Neuronal stem cell (in vitro differentiated cells): ENCODE data around the gene LZTS2.

Experiments used
- DNase-seq: peaks from one replicate; pipeline ENCODE4 v3.0.0-alpha.2; 2013; ENCODE audit warnings: low spot score
- H2AFZ ChIP-seq: one replicate; pipeline ENCODE4 v1.6.1; 2013; ENCODE audit warnings: mild to moderate bottlenecking, low read length, inconsistent platforms
- H2AK5ac ChIP-seq: 2 replicates; pipeline ENCODE4 v1.6.1; 2013; ENCODE audit warnings: low read depth, mild to moderate bottlenecking, inconsistent platforms, low read length, moderate library complexity, mixed read lengths
- H2BK120ac ChIP-seq: 2 replicates; pipeline ENCODE4 v1.6.1; 2013; ENCODE audit warnings: low read depth, mild to moderate bottlenecking, inconsistent platforms, low read length, moderate library complexity, mixed read lengths
- H2BK12ac ChIP-seq: one replicate; pipeline ENCODE4 v1.6.1; 2013; ENCODE audit warnings: low read length, inconsistent platforms
- H2BK15ac ChIP-seq: 2 replicates; pipeline ENCODE4 v1.6.1; 2013; ENCODE audit warnings: mild to moderate bottlenecking, low read length, inconsistent platforms, mixed read lengths
- H2BK5ac ChIP-seq: one replicate; pipeline ENCODE4 v1.6.1; 2013; ENCODE audit warnings: inconsistent platforms, mild to moderate bottlenecking, low read length, moderate library complexity
- H3K14ac ChIP-seq: one replicate; pipeline ENCODE4 v1.6.1; 2013; ENCODE audit warnings: low read length, inconsistent platforms
- H3K18ac ChIP-seq: 2 replicates; pipeline ENCODE4 v1.6.1; 2013; ENCODE audit warnings: low read length, inconsistent platforms
- H3K23ac ChIP-seq: 2 replicates; pipeline ENCODE4 v1.6.1; 2013; ENCODE audit warnings: low read depth, mild to moderate bottlenecking, mixed read lengths, low read length, inconsistent platforms; ENCODE audit not compliant: poor library complexity
- H3K27ac ChIP-seq: replicated peaks from 3 replicates; pipeline ENCODE4 v1.5.1; 2013; ENCODE audit warnings: low read length, inconsistent platforms
- H3K27me3 ChIP-seq, 3 experiments: 2 replicates each; pipeline ENCODE4 v1.6.1; 2013; ENCODE audit warnings: low read length in 3 of 3, mild to moderate bottlenecking in 2 of 3, inconsistent platforms in 1 of 3, low read depth in 1 of 3, mixed read lengths in 1 of 3, moderate library complexity in 1 of 3; ENCODE audit not compliant: control insufficient read depth in 3 of 3, insufficient read depth in 3 of 3
- H3K36me3 ChIP-seq, 2 donors: replicated peaks in 1 of 2; 2 replicates each; pipeline ENCODE4 v1.6.1; 2013; ENCODE audit warnings: low read length in 2 of 2; ENCODE audit not compliant: control insufficient read depth in 2 of 2, insufficient read depth in 2 of 2
- H3K4ac ChIP-seq: 2 replicates; pipeline ENCODE4 v1.6.1; 2013; ENCODE audit warnings: inconsistent platforms, mild to moderate bottlenecking, low read length, moderate library complexity
- H3K4me1 ChIP-seq, 2 donors: 1 replicate in 1 of 2; 2 replicates in 1 of 2; pipeline ENCODE4 v1.6.1; 2013; ENCODE audit warnings: low read length in 2 of 2, low read depth in 1 of 2; ENCODE audit not compliant: control insufficient read depth in 2 of 2, insufficient read depth in 1 of 2
- H3K4me2 ChIP-seq: one replicate; pipeline ENCODE4 v1.6.1; 2013; ENCODE audit warnings: mild to moderate bottlenecking, low read length, inconsistent platforms; ENCODE audit not compliant: insufficient read depth, poor library complexity, severe bottlenecking
- H3K4me3 ChIP-seq, 2 donors: 2 replicates each; pipeline ENCODE4 v1.5.1; 2013; ENCODE audit warnings: low read length in 2 of 2, mild to moderate bottlenecking in 2 of 2, inconsistent platforms in 1 of 2, moderate library complexity in 1 of 2
- H3K79me1 ChIP-seq: one replicate; pipeline ENCODE4 v1.6.1; 2013; ENCODE audit warnings: low read depth, mild to moderate bottlenecking, inconsistent platforms, low read length, moderate library complexity
- H3K9ac ChIP-seq: one replicate; pipeline ENCODE4 v1.6.1; 2013; ENCODE audit warnings: mild to moderate bottlenecking, low read depth, low read length, inconsistent platforms; ENCODE audit not compliant: poor library complexity
- H3K9me3 ChIP-seq, 2 donors: replicated peaks in 1 of 2; 2 replicates each; pipeline versions ENCODE3 to v1.6.1; 2013; ENCODE audit warnings: low read length in 2 of 2, mild to moderate bottlenecking in 2 of 2, inconsistent platforms in 1 of 2, low read depth in 1 of 2, mixed read lengths in 1 of 2, moderate library complexity in 1 of 2; ENCODE audit not compliant: control insufficient read depth in 2 of 2, insufficient read depth in 1 of 2
- H4K8ac ChIP-seq: one replicate; pipeline ENCODE4 v1.6.1; 2013; ENCODE audit warnings: low read depth, mild to moderate bottlenecking, inconsistent platforms, low read length, moderate library complexity
- H4K91ac ChIP-seq: one replicate; pipeline ENCODE4 v1.6.1; 2013; ENCODE audit warnings: low read length, low read depth, mild to moderate bottlenecking, inconsistent platforms; ENCODE audit not compliant: poor library complexity
- WGBS, 2 donors: extraction: QIAGEN DNeasy Blood & Tissue Kit; methylation state at CpG; one replicate each; pipeline ENCODE4 v1.1.7; 2013; ENCODE audit warnings: missing lambda C conversion rate in 2 of 2, mixed read lengths in 1 of 2; ENCODE audit not compliant: insufficient read length in 2 of 2, insufficient replicate concordance in 1 of 2; ENCODE audit errors: extremely low coverage in 2 of 2; 5-methylcytosine and 5-hydroxymethylcytosine counted together

Gene LZTS2

GRCh38 chr10:101036726-101037125 is 37.1 kb downstream of the LZTS2 start:
- Histone ChIP-seq H3K9ac (no peak overlapping the region), H4K91ac (no peak overlapping the region), H2BK15ac (no peak overlapping the region), H3K4me2 (no peak overlapping the region), H2BK120ac (no peak overlapping the region), H2AFZ (no peak overlapping the region), H3K23ac (no peak overlapping the region), H2BK12ac (no peak overlapping the region), H3K4me1 (peaks cover 13 to 14% of the 10 kb centered on the region in 2 donors), H3K79me1 (no peaks in the 10 kb centered on the region), H3K27ac (no peak overlapping the region), H3K4me3 (no peak overlapping the region), H3K9me3 (peaks cover 0 to 2% of the 10 kb centered on the region in 2 donors), H4K8ac (no peak overlapping the region), H3K18ac (peak overlapping the region; percentile 33), H2BK5ac (no peak overlapping the region), H3K27me3 (peaks cover 7 to 44% (median 32%) of the 10 kb centered on the region in 3 experiments), H2AK5ac (peak overlapping the region; percentile 41), H3K36me3 (no peaks in the 10 kb centered on the region), H3K4ac (no peak overlapping the region), H3K14ac (no peak overlapping the region)
- DNase-seq: no peak
- no CpG with 5 or more reads among the region's 7 CpGs for WGBS, 2 donors

GRCh38 chr10:101038484-101038883 is 38.9 kb downstream of the LZTS2 start:
- Histone ChIP-seq H3K4me3 (no peak overlapping the region), H3K18ac (no peak overlapping the region), H4K91ac (no peak overlapping the region), H2BK120ac (no peak overlapping the region), H3K23ac (no peak overlapping the region), H2BK15ac (no peak overlapping the region), H4K8ac (no peak overlapping the region), H2AFZ (no peak overlapping the region), H3K9me3 (peaks cover 0 to 2% of the 10 kb centered on the region in 2 donors), H3K27me3 (peaks cover 0 to 28% (median 16%) of the 10 kb centered on the region in 3 experiments), H3K9ac (no peak overlapping the region), H2BK5ac (no peak overlapping the region), H3K4ac (no peak overlapping the region), H3K4me1 (peaks cover 8 to 10% of the 10 kb centered on the region in 2 donors), H3K79me1 (no peaks in the 10 kb centered on the region), H3K27ac (no peak overlapping the region), H3K4me2 (no peak overlapping the region), H3K14ac (no peak overlapping the region), H3K36me3 (no peaks in the 10 kb centered on the region), H2BK12ac (no peak overlapping the region), H2AK5ac (no peak overlapping the region)
- no CpG with 5 or more reads among the region's 5 CpGs for WGBS, 2 donors
- no peak for DNase-seq

DNA sequence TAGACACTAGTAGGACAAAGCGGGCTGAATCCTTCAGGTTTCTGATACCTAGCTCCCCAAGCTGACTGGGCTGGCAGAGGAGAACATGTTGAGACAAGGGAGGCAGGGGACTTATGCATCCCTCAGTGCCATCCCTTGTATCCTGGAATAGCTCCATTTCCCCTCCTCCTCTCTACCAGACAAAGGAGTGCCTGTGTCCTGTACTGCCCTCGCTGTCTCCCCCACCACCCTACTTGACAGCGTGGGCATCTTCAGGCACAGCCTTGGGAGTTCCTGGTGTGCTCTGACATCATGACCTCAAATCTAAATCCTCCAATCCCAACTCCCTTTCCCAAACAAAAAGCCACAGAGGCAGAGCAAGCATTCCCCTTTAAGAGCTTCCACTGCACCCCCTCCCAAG is 40.5 kb downstream of the LZTS2 start:
- H3K4me3 ChIP-seq: no peak overlapping the region
- H3K9ac ChIP-seq: no peak overlapping the region

DNA sequence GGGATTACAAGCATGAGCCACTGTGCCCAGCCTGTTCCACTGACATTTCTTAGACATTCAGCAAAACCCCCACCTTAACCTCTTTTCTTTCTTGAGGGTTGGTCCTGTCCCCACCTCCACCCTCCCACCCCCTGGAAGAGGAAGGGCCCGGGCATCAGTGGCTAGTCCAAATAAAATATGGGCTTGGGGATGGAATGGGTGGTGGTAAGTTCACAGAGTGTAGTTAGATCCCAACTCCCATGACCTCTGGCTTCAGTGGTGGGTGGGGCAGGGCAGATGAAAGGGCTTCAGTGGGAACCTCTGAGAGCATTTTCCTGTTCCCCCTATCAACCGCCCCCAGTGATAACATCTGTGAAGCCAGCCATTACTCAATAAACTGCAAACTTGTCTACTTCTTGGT is 41.2 kb downstream of the LZTS2 start:
- no peak overlapping the region for H3K4me2 ChIP-seq
- peaks cover 0 to 2% of the 10 kb centered on the region in 2 donors for H3K9me3 ChIP-seq
- H3K18ac ChIP-seq: no peak overlapping the region
- no peak overlapping the region for H3K23ac ChIP-seq
- no peak overlapping the region for H3K4ac ChIP-seq
- no peak overlapping the region for H3K9ac ChIP-seq
- peaks cover 0 to 22% (median 2%) of the 10 kb centered on the region in 3 experiments for H3K27me3 ChIP-seq
- H2BK15ac ChIP-seq: no peak overlapping the region
- peaks cover 9 to 18% of the 10 kb centered on the region in 2 donors for H3K4me1 ChIP-seq
- no peak overlapping the region for H3K14ac ChIP-seq
- no peaks in the 10 kb centered on the region for H3K36me3 ChIP-seq
- no peak overlapping the region for H3K4me3 ChIP-seq
- H3K79me1 ChIP-seq: no peaks in the 10 kb centered on the region
- no peak overlapping the region for H2BK120ac ChIP-seq
- no peak overlapping the region for H4K8ac ChIP-seq
- H2AFZ ChIP-seq: no peak overlapping the region
- H3K27ac ChIP-seq: no peak overlapping the region
- H4K91ac ChIP-seq: no peak overlapping the region
- H2AK5ac ChIP-seq: no peak overlapping the region
- H2BK5ac ChIP-seq: no peak overlapping the region
- no peak overlapping the region for H2BK12ac ChIP-seq
- WGBS, 2 donors: no CpG with 5 or more reads among the region's 2 CpGs
- DNase-seq: no peak

More for the DNA sequence above, 40.5 kb downstream of the LZTS2 start:
- no peak overlapping the region for H3K4ac ChIP-seq
- H3K4me1 ChIP-seq: peaks cover 9 to 18% of the 10 kb centered on the region in 2 donors
- H3K14ac ChIP-seq: no peak overlapping the region
- H4K91ac ChIP-seq: no peak overlapping the region
- no peak overlapping the region for H4K8ac ChIP-seq
- no peak overlapping the region for H2AK5ac ChIP-seq
- no peak overlapping the region for H2AFZ ChIP-seq
- peaks cover 0 to 2% of the 10 kb centered on the region in 2 donors for H3K9me3 ChIP-seq
- peaks cover 0 to 23% (median 9%) of the 10 kb centered on the region in 3 experiments for H3K27me3 ChIP-seq
- no peak overlapping the region for H3K18ac ChIP-seq
- H2BK120ac ChIP-seq: no peak overlapping the region
- H3K23ac ChIP-seq: no peak overlapping the region
- no peak for DNase-seq
- H2BK15ac ChIP-seq: no peak overlapping the region
- no peak overlapping the region for H3K4me2 ChIP-seq
- no peaks in the 10 kb centered on the region for H3K79me1 ChIP-seq
- H2BK5ac ChIP-seq: no peak overlapping the region
- H2BK12ac ChIP-seq: no peak overlapping the region
- no CpG with 5 or more reads among the region's 3 CpGs for WGBS, 2 donors
- H3K36me3 ChIP-seq: no peaks in the 10 kb centered on the region
- no peak overlapping the region for H3K27ac ChIP-seq
